WTC11 (cell line): ENCODE results near the gene CPT1B.

Source experiments
- ATF1 ChIP-seq: sonication (generic); formaldehyde crosslinking; IDR thresholded peaks from 2 replicates; pipeline ENCODE4 v1.8.1; 2023; ENCODE audit warnings: mild to moderate bottlenecking, moderate library complexity, missing genetic modification reagents
- CBFB ChIP-seq: sonication (generic); formaldehyde crosslinking; IDR thresholded peaks from 2 replicates; pipeline ENCODE4 v1.8.1; 2022; ENCODE audit warnings: mild to moderate bottlenecking, low read depth, missing genetic modification reagents
- FOXP1 ChIP-seq: sonication (generic); formaldehyde crosslinking; IDR thresholded peaks from 2 replicates; pipeline ENCODE4 v1.8.0; 2022; ENCODE audit warnings: missing genetic modification reagents, mild to moderate bottlenecking, moderate library complexity, borderline replicate concordance
- NFYB ChIP-seq: sonication (generic); formaldehyde crosslinking; conservative IDR thresholded peaks from 2 replicates; pipeline ENCODE4 v1.8.0; 2022; ENCODE audit warnings: low read depth, missing genetic modification reagents
- NR2C2 ChIP-seq: sonication (generic); formaldehyde crosslinking; IDR thresholded peaks from 2 replicates; pipeline ENCODE4 v1.8.0; 2022; ENCODE audit warnings: mild to moderate bottlenecking, missing genetic modification reagents
- SMAD4 ChIP-seq: sonication (generic); formaldehyde crosslinking; IDR thresholded peaks from 2 replicates; pipeline ENCODE4 v1.8.0; 2022; ENCODE audit warnings: mild to moderate bottlenecking, missing genetic modification reagents
- TEAD4 ChIP-seq: sonication (generic); formaldehyde crosslinking; IDR thresholded peaks from 2 replicates; pipeline ENCODE4 v1.8.0; 2022; ENCODE audit warnings: mild to moderate bottlenecking, missing genetic modification reagents
- ZNF416 ChIP-seq: fragments of 250-450 bp; sonication (Bioruptor Pico); IDR thresholded peaks from 2 replicates; pipeline ENCODE4 v1.9.0; 2021; ENCODE audit warnings: mild to moderate bottlenecking, inconsistent platforms
- ZNF423 ChIP-seq: fragments of 250-450 bp; sonication (Bioruptor Pico); IDR thresholded peaks from 2 replicates; pipeline ENCODE4 v2.1.2; 2022; ENCODE audit warnings: mild to moderate bottlenecking, moderate library complexity
- TF ChIP-seq, protein P1 (sequence below): fragments of 200-600 bp; IDR thresholded peaks from 2 replicates; pipeline ENCODE4 v1.8.0; 2022; ENCODE audit warnings: antibody characterized with exemption
- TF ChIP-seq, protein P2 (sequence below): sonication (generic); formaldehyde crosslinking; IDR thresholded peaks from 2 replicates; pipeline ENCODE4 v1.8.1; 2023; ENCODE audit warnings: mild to moderate bottlenecking, missing genetic modification reagents, moderate library complexity
- TF ChIP-seq, protein P3 (sequence below): sonication (generic); formaldehyde crosslinking; IDR thresholded peaks from 2 replicates; pipeline ENCODE4 v1.8.1; 2023; ENCODE audit warnings: mild to moderate bottlenecking, missing genetic modification reagents

DNA sequence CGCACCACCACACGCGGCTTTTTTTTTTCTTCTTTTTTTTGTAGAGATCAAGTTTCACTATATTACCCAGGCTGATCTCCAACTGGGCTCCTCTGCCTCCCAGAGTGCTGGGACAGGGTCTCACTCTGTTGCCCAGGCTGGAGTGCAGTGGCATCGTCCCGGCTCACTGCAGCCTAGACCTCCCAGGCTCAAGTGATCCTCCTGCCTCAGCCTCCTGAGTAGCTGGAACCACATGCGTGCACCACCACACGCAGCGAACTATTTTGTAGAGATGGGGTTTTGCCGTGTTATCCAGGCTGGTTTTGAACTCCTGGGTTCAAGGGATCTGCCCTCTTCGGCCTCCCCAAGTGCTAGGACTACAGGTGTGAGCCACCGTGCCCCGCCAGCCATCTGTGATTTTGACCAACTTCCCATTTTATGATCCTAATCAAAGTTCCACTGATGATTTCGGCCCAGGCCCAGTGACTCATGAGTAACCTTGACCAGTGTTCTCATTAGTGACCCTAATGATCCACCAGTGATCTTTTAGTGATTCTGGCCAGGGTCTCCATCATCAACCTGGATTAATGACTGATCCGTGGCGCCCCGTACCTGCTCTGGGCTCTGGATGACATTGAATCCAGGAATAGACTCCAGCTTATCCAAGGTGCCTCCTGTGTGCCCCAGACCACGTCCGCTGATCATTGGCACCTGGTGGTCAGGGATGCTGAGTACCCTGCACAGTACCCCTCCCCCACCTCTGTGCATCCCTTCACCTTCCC is 50.1 kb downstream of the CPT1B start:
- TF ChIP-seq NR2C2 (CRISPR knock-in tag) (no peak), SMAD4 (CRISPR knock-in tag) (no peak), TEAD4 (CRISPR knock-in tag) (no peak), ZNF416 (CRISPR knock-in tag) (no peak), FOXP1 (CRISPR knock-in tag) (no peak), ATF1 (CRISPR knock-in tag) (no peak), CBFB (CRISPR knock-in tag) (no peak), NFYB (CRISPR knock-in tag) (no peak), ZNF423 (no peak)
- TF ChIP-seq, protein P1, sequence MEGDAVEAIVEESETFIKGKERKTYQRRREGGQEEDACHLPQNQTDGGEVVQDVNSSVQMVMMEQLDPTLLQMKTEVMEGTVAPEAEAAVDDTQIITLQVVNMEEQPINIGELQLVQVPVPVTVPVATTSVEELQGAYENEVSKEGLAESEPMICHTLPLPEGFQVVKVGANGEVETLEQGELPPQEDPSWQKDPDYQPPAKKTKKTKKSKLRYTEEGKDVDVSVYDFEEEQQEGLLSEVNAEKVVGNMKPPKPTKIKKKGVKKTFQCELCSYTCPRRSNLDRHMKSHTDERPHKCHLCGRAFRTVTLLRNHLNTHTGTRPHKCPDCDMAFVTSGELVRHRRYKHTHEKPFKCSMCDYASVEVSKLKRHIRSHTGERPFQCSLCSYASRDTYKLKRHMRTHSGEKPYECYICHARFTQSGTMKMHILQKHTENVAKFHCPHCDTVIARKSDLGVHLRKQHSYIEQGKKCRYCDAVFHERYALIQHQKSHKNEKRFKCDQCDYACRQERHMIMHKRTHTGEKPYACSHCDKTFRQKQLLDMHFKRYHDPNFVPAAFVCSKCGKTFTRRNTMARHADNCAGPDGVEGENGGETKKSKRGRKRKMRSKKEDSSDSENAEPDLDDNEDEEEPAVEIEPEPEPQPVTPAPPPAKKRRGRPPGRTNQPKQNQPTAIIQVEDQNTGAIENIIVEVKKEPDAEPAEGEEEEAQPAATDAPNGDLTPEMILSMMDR: no peak
- TF ChIP-seq, protein P2, sequence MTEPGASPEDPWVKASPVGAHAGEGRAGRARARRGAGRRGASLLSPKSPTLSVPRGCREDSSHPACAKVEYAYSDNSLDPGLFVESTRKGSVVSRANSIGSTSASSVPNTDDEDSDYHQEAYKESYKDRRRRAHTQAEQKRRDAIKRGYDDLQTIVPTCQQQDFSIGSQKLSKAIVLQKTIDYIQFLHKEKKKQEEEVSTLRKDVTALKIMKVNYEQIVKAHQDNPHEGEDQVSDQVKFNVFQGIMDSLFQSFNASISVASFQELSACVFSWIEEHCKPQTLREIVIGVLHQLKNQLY: no peak
- TF ChIP-seq, protein P3, sequence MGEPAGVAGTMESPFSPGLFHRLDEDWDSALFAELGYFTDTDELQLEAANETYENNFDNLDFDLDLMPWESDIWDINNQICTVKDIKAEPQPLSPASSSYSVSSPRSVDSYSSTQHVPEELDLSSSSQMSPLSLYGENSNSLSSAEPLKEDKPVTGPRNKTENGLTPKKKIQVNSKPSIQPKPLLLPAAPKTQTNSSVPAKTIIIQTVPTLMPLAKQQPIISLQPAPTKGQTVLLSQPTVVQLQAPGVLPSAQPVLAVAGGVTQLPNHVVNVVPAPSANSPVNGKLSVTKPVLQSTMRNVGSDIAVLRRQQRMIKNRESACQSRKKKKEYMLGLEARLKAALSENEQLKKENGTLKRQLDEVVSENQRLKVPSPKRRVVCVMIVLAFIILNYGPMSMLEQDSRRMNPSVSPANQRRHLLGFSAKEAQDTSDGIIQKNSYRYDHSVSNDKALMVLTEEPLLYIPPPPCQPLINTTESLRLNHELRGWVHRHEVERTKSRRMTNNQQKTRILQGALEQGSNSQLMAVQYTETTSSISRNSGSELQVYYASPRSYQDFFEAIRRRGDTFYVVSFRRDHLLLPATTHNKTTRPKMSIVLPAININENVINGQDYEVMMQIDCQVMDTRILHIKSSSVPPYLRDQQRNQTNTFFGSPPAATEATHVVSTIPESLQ (CRISPR knock-in tag): no peak
